ENCODE results near the gene DNAJC16.

- TF ChIP-seq CTCF (IDR thresholded peaks at IDR 0.05 in 4 of 5, conservative IDR thresholded peaks at IDR 0.05 in 1 of 5) (no peak), POLR2A (IDR thresholded peaks at IDR 0.05) (no peak)
These were observed 83.0 kb downstream of the DNAJC16 start for GRCh38 chr1:15609631-15610030.

Data from gastrocnemius medialis (tissue), 4 donors.